ENCODE measurements around the gene PIK3R5. TPM values are rescaled to one million over a fixed set of nuclear protein-coding genes. Genes with fewer than 3 reads are reported as not detected.

PIK3R5 gene
- total RNA-seq, 1 donor from 2014 or later = 44.0 TPM

DNA sequence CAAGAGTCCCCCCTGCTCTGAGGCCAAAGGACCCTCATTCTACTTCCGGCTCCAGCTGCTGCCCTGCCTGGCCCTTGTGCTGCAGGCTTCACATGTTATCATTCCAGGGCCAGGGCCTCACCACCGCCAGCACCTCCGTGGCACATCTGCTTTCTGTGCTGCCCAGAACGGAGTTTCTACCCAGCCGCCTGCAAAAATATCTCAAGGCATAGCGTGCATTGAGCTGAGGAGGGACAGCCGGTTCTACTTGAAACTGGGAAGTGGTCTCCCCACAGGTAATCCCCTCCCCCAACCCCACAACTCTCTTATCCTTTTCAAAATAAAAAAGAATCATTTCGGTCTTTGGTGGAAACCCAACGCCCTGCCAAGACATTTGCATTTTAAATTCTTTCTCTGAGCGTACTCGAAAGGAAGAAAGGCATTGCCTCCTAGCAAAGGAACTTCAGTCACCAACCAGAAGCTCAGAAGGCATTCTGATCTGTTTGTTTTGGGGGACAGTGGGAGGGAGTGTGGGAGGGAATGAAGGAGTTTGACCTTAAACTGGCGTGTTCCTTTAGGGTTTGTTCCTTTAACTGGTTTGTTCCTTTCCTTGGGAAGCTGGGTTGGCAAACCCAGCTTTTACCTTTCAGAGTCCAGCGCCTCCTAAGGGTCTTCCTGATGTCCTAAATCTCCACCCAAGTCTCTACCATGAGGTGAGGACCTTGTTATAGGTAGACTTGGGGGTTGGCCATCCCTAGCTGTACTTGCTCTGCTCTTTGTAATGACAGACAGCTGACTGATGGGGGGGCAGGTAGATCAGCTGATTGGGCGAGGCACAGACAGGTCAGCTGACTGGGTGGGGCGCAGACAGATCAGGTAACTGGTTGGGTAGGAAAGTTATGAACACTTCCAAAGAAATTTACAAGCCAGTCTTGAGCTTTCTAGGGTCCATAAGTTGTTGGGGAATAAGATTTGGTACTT, 64.6 kb downstream of the PIK3R5 start:
- TF ChIP-seq, protein P1, sequence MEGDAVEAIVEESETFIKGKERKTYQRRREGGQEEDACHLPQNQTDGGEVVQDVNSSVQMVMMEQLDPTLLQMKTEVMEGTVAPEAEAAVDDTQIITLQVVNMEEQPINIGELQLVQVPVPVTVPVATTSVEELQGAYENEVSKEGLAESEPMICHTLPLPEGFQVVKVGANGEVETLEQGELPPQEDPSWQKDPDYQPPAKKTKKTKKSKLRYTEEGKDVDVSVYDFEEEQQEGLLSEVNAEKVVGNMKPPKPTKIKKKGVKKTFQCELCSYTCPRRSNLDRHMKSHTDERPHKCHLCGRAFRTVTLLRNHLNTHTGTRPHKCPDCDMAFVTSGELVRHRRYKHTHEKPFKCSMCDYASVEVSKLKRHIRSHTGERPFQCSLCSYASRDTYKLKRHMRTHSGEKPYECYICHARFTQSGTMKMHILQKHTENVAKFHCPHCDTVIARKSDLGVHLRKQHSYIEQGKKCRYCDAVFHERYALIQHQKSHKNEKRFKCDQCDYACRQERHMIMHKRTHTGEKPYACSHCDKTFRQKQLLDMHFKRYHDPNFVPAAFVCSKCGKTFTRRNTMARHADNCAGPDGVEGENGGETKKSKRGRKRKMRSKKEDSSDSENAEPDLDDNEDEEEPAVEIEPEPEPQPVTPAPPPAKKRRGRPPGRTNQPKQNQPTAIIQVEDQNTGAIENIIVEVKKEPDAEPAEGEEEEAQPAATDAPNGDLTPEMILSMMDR (IDR thresholded peaks at IDR 0.05) = no peak
- Histone ChIP-seq H3K4me1 (peaks cover 17% of the 10 kb centered on the region), H3K27ac (no peak overlapping the region), H3K9me3 (no peaks in the 10 kb centered on the region), H3K4me3 (no peak overlapping the region), H3K36me3 (peaks cover 17% of the 10 kb centered on the region), H3K27me3 (ENCODE audit: low read depth) (no peaks in the 10 kb centered on the region)
- intact Hi-C loops (cut with DNase I) = no loop called here
- DNase-seq (no peak), ATAC-seq (no peak)

DNA sequence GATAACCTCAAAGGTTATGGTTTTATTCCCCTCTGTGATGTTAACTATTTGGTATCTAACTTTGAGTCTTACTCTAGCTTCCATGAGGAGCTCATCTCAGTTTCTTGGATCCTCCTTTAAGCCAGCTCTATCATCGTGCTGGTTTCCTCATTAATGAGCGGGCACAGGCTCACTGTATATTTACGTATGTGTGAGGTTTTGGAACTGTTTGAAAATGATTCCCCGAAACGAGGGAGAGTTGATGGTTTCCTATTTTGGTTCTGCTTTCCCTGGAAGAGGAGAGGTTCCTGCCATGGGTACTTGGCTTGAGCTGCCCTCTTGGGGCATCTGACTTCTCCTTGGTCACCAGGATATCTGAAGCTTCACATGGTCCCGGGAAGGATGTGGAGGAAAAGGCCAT, 65.3 kb downstream of the PIK3R5 start:
- ATAC-seq = no peak
- intact Hi-C loops (cut with DNase I) = no loop called here
- H3K36me3 ChIP-seq = peaks cover 14% of the 10 kb centered on the region
- H3K27me3 ChIP-seq (ENCODE audit: low read depth) = peaks cover 3% of the 10 kb centered on the region
- H3K27ac ChIP-seq = no peak overlapping the region
- peaks cover 18% of the 10 kb centered on the region for H3K4me1 ChIP-seq
- H3K4me3 ChIP-seq = no peak overlapping the region
- DNase-seq = no peak
- no peaks in the 10 kb centered on the region for H3K9me3 ChIP-seq
- TF ChIP-seq, protein P1 (IDR thresholded peaks at IDR 0.05) = no peak

DNA sequence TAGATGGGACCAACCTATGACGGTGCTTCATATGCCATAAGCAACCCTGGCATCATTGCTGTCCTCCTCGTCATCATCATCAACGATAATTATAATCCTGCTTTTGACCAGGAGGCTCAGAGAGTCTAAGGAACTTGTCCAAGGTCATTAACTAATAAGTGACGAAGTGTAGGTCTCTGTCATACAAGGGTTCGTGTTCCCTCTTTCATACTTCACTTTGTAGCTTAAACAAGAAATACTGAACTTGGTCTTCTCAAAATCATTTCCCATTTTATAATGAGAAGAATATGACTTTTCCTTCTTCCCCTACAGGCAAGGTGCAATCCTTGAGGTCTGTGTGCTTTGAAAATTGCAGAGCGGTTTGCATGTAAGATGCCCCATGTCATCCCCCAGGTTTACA, 66.9 kb downstream of the PIK3R5 start:
- Histone ChIP-seq H3K36me3 (no peaks in the 10 kb centered on the region), H3K9me3 (no peaks in the 10 kb centered on the region), H3K27me3 (ENCODE audit: low read depth) (peaks cover 3% of the 10 kb centered on the region), H3K27ac (no peak overlapping the region), H3K4me1 (peaks cover 24% of the 10 kb centered on the region), H3K4me3 (no peak overlapping the region)
- ATAC-seq (no peak), DNase-seq (no peak)
- TF ChIP-seq, protein P1 (IDR thresholded peaks at IDR 0.05) = no peak
- intact Hi-C loops (cut with DNase I) = no loop called here

DNA sequence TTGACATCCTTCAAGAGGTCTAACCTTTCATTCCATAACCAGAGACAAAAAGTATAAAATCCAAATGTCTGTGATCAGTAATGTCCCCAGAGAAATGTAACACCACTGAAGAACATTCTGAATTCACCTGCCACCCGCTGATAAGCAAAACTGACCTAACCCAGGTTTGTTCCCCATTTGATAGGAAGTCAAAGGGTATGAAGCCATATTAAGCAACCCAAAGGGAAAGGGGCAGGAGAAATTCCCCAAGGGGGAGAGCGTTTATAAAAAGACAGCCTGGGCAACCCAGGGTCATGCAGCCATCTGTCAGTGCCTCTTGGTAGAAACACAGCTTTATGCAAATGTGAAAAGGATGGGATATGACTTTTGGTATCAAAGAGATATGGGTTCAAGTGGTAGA, 67.4 kb downstream of the PIK3R5 start:
- Histone ChIP-seq H3K27me3 (ENCODE audit: low read depth) (peaks cover 3% of the 10 kb centered on the region), H3K4me1 (peaks cover 24% of the 10 kb centered on the region), H3K27ac (no peak overlapping the region), H3K36me3 (no peaks in the 10 kb centered on the region), H3K9me3 (no peaks in the 10 kb centered on the region), H3K4me3 (no peak overlapping the region)
- DNase-seq (no peak), ATAC-seq (no peak)
- TF ChIP-seq, protein P1 (IDR thresholded peaks at IDR 0.05) = no peak
- intact Hi-C loops (cut with DNase I) = no loop called here

DNA sequence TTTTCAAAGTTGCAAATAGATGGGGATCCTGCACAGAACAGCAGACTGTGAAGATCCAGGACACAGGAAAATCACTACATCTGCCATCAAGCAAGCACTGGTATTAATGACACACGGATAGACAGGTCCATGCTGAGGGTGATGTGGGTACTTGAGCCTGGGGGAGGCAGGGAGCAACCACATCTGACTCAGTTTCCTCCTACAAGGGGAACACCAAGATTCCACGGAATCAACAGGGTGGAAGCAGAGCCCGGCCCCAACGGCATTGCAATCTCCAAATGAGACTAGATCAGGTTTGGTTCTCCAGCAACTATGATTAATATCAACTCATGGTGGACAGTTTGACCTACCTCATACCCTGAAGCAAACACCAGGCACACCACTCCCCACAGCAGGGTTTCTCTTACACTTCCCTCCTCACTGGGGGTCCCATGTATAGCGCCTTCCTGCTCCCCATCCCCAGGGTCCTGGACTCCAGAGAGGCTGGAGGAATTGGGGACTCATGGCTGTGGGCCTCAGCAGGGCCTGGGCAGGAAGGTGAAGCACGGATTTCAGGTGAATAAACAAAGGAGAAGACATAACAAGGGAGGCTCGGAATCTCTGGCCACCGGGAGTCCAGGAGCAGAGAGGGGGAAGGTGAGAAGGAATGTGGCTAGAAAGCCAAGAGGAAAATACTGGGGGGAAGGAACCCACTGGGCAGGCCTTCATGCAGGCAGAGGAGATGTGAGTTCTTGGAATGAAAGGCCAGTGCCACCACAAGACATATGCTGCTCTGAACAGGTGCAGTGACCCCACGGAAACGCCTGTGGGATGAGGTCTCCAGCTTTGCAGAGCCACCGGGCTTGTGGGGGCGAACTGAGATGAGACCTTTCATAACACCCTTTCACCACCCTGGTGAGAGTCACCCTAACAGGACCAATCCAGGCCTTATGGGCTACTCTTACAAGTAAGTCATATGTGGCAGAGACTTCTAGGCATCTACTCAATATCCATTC, 68.6 kb downstream of the PIK3R5 start:
- ATAC-seq = no peak
- H3K4me3 ChIP-seq = no peak overlapping the region
- no peaks in the 10 kb centered on the region for H3K9me3 ChIP-seq
- H3K36me3 ChIP-seq = no peaks in the 10 kb centered on the region
- intact Hi-C loops (cut with DNase I) = no loop called here
- peaks cover 24% of the 10 kb centered on the region for H3K4me1 ChIP-seq
- H3K27me3 ChIP-seq (ENCODE audit: low read depth) = peaks cover 3% of the 10 kb centered on the region
- DNase-seq = no peak
- H3K27ac ChIP-seq = no peak overlapping the region
- TF ChIP-seq, protein P1 (IDR thresholded peaks at IDR 0.05) = no peak
